Lower leg skin (tissue), 3 donors: ENCODE measurements around the gene SEZ6.

Source experiments
- CTCF ChIP-seq, 3 donors: fragments of 450-650 bp; IDR thresholded peaks; one replicate each; pipeline ENCODE4 v1.5.1; 2016; ENCODE audit warnings: antibody characterized with exemption in 3 of 3, mild to moderate bottlenecking in 3 of 3, moderate library complexity in 2 of 3
- POLR2A ChIP-seq, 2 donors: fragments of 450-650 bp; IDR thresholded peaks; one replicate each; pipeline ENCODE4 v1.6.1; 2016 to 2017; ENCODE audit warnings: antibody characterized with exemption in 2 of 2, mild to moderate bottlenecking in 1 of 2, moderate library complexity in 1 of 2

GRCh38 chr17:28975646-28976045 lies 30.2 kb downstream of the SEZ6 start:
- TF ChIP-seq POLR2A (IDR thresholded peaks at IDR 0.05): no peak
- TF ChIP-seq CTCF (IDR thresholded peaks at IDR 0.05): no peak
